DMS53 treated with DMSO at 0.1 percent for 48 hours (cell line): ENCODE measurements around the gene DND1.
"Not testable (repeated sequence)": the region's sequence is repeated elsewhere in the genome, so short reads cannot be mapped to it uniquely, and the experiment has no call there.

Experiments used
- DNase-seq: peaks from one replicate; lab custom pipeline; 2025; ENCODE audit not compliant: unreplicated experiment; lab: John Stamatoyannopoulos, UW

The DND1 gene

DNA sequence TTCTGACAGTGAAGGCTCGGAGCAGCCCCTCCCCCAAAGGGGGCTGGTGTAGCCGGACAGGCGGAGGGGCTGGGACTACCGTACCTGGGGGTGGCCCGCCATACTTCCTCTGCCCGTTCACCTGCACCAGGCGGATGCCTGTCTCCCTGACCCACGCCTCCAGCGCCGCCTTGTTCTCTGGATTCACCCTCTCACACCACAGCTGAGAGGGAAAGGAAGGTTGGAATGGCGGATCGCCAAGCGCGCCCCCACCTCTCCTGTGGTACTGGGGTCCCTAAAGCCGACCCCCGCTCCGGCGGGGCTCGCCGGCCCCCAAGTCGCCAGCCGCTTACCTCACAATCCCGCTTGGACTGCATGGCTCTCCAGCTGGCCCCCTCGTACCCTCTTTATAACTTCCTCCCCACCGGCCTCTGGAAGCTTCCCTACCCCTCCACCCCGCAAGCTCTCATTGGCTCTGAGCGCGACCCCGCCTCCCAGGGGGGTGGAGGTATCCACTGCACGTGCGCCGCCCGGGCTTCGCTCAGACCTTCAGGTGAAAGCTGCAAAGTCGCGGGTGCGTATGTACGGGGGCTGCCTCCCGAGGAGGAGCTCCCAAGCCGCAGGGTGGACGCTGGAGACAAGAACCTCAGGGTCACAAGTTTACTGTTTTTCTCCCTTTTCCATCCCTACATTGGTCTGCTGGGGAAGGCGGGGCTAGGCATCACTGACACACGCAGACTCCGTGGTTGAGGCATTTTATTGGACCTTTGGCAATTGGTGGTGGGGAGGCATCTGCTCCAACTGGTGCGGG is at the start of gene DND1:
TSS of gene DND1 (minus strand) at position 390 of the 790 bp plus-strand sequence. CDS start at position 356, 34 bp downstream.
- DNase-seq: no peak

DNA sequence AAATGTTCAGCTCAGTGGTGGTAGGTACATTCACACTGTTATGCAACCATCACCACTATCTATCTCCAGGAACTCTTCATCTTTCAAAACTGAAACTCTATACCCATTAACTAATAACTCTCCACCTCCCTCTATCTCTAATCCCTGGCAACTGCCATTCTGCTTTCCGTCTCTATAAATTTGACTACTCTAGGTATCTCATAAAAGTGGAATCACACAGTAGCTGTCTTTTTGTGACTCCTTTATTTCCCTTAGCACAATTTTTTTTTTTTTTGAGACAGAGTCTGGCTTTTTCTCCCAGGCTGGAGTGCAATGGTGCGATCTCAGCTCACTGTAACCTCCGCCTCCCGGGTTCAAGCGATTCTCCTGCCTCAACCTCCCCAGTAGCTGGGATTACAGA is 48.0 kb upstream of the DND1 start:
- not testable (repeated sequence) for DNase-seq

DNA sequence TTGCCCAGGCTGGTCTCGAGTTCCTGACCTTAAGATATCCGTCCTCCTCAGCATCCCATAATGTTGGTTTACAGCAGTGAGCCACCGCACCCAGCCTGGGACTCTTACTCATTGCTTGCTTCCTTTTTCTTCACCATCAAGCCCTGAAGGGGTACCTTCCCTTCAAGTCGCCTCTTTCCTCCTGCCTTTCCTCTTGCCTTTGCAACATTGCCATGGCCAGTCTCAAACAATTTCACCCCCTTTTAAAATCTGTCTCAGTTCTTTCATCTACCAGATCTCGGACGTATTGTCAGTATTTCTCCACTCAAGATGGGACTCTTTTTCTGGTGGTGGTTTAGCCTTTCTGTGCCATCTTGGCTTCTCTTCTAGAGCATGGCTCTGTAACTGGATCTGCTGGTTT is 47.4 kb upstream of the DND1 start:
- not testable (repeated sequence) for DNase-seq

DNA sequence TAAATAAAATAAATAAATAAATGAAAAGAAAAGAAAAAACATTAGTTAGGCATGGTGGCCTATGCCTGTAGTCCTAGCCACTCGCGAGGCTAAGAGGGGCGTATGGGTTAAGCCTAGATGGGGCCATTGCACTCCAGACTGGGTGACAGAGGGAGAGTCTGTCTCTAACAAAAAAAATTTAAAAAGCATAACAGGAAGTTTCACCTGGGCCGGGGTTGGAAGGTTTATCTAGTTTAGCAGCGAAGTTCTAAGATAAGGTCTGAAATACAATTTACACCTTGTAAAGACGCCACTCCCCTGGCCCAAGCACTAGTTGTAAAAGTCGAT is 44.9 kb upstream of the DND1 start:
- no peak for DNase-seq

DNA sequence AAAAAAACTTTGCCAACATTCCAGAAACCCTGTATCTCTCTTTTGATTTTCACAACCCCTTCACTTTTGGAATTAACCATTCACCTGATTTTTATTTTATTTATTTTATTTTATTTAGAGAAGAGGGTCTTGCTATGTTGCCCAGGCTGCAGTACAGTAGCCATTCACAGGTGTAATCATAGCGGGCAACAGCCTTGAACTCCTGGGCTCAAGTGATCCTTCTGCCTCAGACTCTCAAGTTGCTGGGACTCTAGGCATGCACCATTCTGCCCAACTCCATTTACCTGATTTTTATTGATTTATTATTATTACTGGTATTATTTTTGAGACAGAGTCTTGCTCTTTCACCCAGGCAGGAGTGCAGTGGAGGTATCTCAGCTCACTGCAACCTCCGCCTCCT is 42.9 kb upstream of the DND1 start:
- DNase-seq: not testable (repeated sequence)

DNA sequence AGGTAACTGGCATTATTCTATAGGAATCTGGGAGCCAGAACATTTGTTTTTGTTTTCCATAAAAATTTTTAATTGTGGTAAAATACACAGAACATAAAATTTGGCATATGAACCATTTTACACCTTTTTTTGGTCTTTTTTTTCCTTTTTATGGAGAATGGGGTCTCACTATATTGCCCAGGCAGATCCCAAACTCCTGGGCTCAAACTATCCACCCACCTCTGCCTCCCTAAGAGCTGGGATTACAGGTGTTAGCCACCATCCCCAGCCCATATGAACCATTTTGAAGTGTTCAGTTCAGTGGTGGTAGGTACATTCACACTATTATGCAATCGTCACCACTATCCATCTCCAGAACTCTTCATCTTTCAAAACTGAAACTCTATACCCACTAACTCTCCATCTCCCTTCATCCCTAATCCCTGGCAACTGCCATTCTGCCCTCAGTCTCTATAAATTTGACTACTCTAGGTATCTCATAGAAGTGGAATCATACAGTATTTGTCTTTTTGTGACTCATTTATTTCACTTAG is 40.3 kb upstream of the DND1 start:
- DNase-seq: no peak

DNA sequence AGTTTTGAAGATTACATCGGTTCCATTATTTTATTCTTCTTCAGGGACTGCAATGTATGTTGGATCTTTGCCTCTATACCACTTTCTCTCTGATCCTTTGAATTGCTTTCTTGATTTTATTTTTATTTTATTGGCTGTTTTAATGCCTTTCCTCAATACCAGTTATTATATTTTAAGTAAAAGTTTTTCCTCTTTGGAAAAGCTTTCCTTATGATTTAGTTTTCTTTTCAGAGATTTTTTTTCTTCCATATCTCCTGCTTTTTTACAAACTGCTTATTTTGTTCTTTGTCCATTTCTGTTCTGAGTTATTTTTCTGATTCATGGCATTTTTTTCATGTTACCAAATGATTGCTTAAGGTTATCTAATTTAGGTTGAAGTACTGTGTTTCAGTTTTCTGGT is 38.4 kb upstream of the DND1 start:
- DNase-seq: no peak

DNA sequence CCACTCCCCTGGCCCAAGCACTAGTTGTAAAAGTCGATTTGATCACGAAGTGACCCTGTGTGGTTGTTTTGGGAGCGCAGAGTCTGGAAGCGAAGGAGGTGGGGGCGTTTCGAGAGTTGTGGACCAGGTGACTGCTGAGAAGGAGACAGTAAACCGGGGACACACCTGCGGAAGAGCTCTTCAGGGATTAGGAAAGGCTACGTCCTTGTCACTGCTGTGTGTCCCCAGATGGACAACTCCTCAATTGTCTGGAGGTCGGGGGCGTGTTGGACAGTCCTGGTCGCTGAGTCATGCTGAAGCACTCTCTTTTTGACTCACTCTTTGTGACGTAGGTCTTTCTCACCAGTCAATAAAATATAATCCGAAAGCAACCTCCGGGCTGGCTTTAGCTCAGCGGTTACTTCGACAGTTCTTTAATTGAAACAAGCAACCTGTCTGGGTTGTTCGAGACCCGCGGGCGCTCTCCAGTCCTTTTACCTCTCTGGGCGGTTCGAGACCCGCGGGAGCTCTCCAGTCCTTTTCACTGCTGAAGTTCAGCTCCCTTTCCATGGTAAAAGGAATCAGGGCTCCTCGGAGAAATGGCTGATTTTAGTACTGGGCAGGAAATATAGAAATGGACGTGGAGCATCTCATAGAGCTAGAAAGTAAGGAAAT is 37.6 kb upstream of the DND1 start:
- DNase-seq: peak; percentile 99

DNA sequence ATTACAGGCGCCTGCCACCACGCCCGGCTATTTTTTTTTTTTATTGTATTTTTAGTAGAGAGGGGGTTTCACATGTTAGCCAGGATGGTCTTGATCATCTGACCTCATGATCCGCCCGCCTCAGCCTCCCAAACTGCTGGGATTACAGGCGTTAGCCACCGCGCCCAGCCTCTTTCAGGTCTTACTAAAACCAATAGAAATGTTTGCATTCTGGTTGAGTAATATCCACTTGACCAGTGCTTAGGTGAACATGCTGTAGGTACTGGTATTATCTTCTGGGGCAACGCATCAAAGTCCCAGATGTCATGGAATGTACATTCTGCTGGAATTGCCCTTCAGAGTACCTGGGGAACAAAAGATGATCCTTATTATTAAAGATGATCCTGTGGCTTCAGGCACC is 35.4 kb upstream of the DND1 start:
- peak; percentile 71 for DNase-seq

DNA sequence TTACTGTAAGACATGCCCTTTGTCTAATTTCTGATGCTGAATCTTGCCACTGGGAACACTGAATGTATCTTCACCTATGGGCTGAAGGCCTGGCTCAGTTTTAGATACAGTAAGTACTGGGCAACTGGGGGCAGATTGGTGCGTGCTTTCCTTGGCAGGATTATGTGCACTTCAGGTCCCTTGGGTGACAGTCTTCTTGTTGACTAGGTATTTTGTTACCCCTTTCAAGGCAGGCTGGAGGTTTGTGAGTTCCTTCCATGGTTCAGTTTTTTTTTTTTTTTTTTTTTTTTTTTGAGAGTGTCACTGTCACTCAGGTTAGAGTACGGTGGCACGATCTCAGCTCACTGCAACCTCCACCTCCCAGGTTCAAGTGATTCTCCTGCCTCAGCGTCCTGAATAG is 34.4 kb upstream of the DND1 start:
- DNase-seq: no peak

DNA sequence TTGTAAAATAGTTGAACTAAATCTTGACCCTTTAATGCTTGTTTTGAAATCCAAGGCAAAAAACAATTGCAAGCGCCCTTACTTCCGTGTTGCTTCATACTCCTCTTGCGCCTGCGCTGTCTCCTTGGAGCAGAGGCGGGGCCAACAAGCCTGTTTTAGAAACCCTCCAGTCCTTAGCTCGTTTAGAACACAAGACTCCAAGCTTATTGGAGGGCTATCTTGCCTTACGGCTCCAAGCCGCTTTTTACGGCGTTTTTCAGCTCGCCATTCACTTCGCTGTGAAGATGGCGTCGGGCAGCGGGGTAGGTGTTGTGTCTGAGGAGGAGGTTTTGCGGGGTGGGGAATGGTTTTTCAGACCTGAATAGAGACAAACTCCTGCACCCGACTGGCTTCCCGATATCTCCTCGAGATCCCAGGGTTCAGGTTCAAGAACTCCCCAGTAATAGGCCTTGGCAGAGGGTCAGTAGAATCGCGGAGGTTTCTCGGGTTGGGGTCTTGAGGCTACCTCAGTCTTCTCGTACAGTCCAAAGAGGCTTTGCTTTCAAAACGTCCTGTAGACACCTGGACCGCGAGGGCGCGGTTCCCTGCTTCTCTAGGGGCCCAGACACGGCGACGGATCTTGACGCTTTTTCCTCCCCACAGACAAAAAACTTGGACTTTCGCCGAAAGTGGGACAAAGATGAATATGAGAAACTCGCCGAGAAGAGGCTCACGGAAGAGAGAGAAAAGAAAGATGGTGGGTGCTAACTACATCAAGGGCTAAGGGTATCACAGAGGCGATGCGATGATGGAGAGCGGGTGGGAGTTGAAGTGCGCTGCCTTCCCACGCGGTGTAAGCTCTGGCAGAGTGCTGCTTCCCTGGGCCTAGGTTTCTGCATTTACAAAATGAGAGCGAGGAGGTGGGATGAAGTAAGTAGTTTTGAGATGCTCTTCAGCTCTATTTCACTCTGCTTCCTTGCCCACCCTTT is 27.1 kb upstream of the DND1 start, which contains the start of gene ZMAT2:
TSS of gene ZMAT2 (plus strand) at position 271 of the 968 bp plus-strand sequence. CDS start at position 285, 14 bp downstream.
- DNase-seq: peak; percentile 98

DNA sequence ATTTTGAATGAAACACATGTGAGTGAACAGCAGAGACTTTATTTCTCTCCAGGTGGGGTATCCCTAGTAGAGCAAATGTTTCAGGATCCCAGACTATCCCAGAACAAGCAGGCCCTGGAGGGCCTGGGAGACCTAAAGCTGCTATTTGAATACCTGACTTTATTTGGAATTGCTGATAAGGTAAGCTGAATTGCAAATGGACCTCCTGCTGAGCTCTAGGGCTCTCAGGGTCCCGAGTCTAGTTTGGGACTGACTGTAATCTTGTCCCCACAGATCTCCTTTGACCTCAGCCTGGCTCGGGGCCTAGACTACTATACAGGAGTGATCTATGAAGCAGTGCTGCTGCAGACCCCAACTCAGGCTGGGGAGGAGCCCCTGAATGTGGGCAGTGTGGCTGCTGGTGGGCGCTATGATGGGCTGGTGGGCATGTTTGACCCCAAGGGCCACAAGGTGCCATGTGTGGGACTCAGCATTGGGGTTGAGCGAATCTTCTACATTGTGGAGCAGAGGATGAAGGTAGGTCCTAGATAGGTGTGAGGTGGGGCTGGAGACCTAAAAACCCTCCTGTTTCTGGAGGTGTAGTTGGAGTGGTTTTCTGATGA is 23.6 kb upstream of the DND1 start:
- no peak for DNase-seq

DNA sequence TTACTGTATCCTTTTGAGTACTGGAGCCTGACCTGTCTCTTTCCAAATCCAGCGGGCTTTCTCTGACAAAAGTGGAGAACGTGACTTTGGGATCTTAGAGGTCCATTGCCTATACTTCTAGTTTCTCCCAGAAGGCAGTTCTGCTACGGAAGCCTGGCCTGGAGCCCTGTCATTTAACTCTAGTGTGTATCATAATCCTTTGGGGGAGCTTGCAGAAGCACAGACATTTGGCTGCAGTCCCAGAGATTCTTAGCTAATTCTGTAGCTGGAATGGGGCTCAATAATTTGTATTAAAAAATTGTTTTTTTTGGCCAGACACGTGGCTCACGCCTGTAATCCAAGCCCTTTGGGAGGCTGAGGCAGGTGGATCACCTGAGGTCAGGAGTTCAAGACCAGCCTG is 20.9 kb upstream of the DND1 start:
- DNase-seq: no peak

DNA sequence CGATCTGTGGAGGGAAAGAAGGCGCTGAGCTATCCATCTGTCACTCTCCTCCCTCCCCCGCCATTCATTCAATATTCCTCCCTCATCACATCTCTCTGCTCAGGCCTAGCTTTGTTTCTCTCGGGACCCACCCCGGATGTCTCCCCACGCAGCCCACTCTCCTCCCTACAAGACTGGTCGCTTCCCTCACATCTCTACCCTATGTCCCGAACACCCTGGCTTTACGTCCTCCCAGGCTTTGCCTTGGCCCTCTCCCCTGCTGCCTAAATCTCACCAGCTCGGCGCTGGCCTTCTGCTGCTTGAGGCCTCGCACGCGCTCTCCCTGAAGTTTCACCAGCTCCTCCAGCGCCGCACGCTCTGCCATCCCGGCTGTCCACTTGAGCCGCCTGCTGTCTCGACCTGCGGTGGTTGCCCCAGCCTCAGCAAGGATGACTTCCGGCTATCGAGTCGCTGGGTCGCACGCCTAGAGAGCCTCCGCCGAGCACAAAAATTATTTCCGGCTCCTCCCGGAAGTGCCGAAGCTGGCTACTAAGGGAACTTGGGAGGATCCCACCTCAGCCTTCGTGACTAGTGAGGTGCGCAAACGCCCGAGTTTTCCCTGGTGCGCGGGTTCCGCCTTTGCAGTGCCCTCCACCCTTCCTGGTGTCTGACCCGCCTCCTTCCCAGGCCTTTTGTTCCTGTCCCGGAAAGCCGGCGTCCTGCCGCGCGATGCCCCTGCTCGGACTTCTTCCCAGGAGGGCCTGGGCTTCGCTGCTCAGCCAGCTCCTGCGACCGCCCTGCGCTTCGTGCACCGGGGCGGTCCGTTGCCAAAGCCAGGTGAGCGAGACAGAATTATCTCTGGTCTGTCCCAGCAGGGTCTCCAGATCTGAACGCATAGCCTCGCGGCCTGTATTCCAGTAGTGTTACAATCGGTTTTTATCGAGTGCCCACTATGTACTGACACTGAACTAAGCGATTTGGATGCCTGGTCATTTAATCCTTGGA is 17.9 kb upstream of the DND1 start, which contains the start of the genes HARS1 and HARS2:
TSS of gene HARS1 (minus strand) at position 430 of the 984 bp plus-strand sequence. CDS start at position 364, 66 bp downstream.
TSS of gene HARS2 (plus strand) at position 515 of the 984 bp plus-strand sequence. CDS start at position 709, 194 bp downstream.
- peak; percentile 90 for DNase-seq

DNA sequence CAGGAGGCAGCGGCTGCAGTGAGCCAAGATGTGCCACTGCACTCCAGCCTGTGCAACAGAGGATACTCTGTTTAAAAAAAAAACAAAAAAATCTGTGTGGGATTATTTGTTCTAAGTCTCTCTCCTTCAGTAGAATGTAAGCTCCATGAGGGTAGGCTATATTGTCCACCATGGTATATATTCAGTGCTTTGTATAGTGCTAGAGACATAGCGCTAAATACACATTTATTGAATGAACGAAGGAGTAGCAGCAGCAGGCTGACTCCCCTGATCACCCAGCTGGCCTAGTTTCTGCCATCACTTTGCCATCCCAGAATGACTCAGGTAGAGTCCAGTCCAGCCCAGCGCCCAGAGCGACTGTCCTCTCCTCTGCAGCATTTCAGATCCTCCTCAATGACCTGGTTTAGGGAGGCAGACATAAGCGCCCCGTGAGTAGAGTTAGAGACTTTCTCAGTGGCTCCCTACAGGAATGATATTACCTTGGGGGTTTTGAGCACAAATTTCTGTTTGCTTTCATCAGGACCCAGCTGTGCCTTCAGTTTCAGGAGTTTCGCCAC is 17.1 kb upstream of the DND1 start:
- no peak for DNase-seq

DNA sequence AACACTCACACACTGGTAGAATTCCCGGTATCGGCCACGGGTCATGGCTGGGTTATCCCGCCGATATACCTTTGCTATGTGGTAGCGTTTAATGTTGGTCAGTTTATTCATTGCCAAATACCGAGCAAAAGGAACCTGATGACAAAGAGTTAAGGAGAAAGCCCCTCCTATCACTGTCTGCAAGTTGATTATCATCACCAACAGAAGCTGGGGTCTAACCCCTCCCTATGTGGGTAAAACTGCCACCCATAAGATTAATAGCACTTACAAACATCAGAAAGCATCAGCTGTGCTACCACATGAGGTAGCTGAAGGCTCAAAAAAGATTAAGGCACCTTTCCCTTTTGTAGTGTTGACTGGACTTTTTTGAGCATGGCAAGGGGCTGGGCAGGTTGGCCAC is 5.6 kb upstream of the DND1 start:
- DNase-seq: no peak

DNA sequence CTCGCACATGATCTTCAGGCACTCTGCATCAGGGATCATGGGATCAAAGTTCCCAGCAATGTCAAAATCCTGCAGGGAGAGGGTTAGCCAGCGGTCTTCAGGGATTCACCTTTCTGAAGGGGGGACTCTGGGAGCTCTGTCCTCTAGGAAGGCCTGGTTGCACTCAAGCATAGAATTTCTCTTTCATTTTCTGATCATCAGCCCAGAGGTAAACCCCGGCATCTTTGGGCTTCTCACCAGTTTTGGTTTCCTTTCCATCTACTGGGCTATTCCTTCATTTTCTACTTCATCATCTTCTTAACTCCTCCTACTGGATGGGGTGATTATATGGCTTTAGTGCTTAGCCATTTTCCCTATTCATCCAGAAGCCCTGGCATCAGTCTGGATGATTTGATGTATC is 4.6 kb upstream of the DND1 start:
- DNase-seq: no peak

DNA sequence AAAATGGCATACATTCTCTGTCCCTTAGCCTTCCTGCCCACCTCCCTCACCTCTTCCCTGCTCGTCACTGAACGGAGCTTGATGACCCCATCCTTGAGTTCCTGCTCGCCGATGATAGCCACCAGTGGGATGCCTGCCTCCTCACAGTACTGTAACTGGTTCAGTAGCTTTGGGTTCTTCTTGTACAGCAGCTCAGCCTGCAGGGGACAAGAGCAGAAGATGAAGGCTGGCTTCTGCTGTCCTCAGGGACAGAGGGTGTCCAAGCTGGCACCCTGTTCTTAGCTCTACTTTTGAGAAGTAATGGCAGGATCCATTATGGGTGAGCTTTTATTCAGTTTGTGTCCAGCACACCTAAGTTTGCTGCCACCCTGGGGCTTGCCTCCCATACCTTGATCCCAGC is 1.3 kb upstream of the DND1 start:
- DNase-seq: no peak

DNA sequence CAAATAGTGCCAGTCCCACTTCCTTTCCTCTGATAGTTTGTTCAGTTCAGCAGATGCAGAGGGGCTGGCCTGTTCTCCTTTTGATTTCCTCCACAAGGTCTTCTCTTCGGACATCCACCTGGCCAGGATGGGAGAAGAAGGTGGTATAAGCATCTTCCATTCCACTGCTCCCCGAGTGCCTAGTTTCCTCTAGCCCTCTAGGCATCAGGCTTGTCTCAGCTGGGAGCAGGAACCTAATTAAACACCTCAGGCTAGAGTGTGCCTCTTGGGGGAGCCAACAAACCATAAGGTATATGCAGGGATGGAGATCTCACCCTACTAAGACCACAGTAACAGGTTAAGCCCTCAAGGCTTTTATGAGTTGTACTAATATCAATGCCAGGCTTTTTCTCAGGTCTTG is 835 bp upstream of the DND1 start:
- DNase-seq: no peak
